Measurements from ENCODE around the gene WWP2. TPM values are rescaled to one million over a fixed set of nuclear protein-coding genes. Genes with fewer than 3 reads are reported as not detected.
"Not testable (repeated sequence)": the region's sequence is repeated elsewhere in the genome, so short reads cannot be mapped to it uniquely, and the experiment has no call there.

The WWP2 gene
- total RNA-seq, 4 donors from 2014 or later = 23.4 to 32.8 (median 29.6) TPM

- H3K9me3 ChIP-seq; H3K36me3 ChIP-seq; H3K27me3 ChIP-seq; H3K4me1 ChIP-seq; DNase-seq; intact Hi-C loops (cut with DNase I): not testable (repeated sequence)
- 72 to 77% methylated on average over 5 of the region's 68 CpGs for WGBS, 2 donors
- peak overlapping the region; percentile 36 to 74 (median 48) for H3K4me3 ChIP-seq
- peak overlapping the region in 3 of 4 donors; percentile 44 to 83 (median 61) for H3K27ac ChIP-seq
Measured at GRCh38 chr16:69964960-69965660, 203.0 kb downstream of the WWP2 start.

- WGBS, 2 donors = no CpG with 5 or more reads among the region's 24 CpGs
- Histone ChIP-seq H3K4me3 (peak overlapping the region in 3 of 4 donors; percentile 36 to 74 (median 49)), H3K27ac (peak overlapping the region in 2 of 4 donors; percentile 44 to 83)
- H3K4me1 ChIP-seq; intact Hi-C loops (cut with DNase I); H3K36me3 ChIP-seq; DNase-seq; H3K27me3 ChIP-seq; H3K9me3 ChIP-seq: not testable (repeated sequence)
Measured at GRCh38 chr16:69965661-69966054, 203.5 kb downstream of the WWP2 start.

- H3K27ac ChIP-seq; H3K4me3 ChIP-seq; H3K36me3 ChIP-seq; H3K27me3 ChIP-seq; intact Hi-C loops (cut with DNase I); DNase-seq; H3K4me1 ChIP-seq; H3K9me3 ChIP-seq: not testable (repeated sequence)
- WGBS, 2 donors = no CpG with 5 or more reads among the region's 5 CpGs
Measured at GRCh38 chr16:69967688-69968087, 205.6 kb downstream of the WWP2 start.

GRCh38 chr16:69968125-69968524 lies 206.0 kb downstream of the WWP2 start:
- intact Hi-C loops (cut with DNase I) = not testable (repeated sequence)

GRCh38 chr16:69969657-69970056 lies 207.5 kb downstream of the WWP2 start:
- H3K36me3 ChIP-seq; H3K27me3 ChIP-seq; DNase-seq; H3K27ac ChIP-seq; H3K4me1 ChIP-seq; H3K4me3 ChIP-seq; intact Hi-C loops (cut with DNase I); H3K9me3 ChIP-seq: not testable (repeated sequence)
- WGBS, 2 donors = no CpG with 5 or more reads among the region's 4 CpGs

More at GRCh38 chr16:69968125-69968524, 206.0 kb downstream of the WWP2 start:
- not testable (repeated sequence) for H3K27me3 ChIP-seq, H3K4me3 ChIP-seq, H3K27ac ChIP-seq, H3K4me1 ChIP-seq, DNase-seq, H3K9me3 ChIP-seq, H3K36me3 ChIP-seq
- no CpG with 5 or more reads among the region's 10 CpGs for WGBS, 2 donors

GRCh38 chr16:69972120-69972519 lies 210.0 kb downstream of the WWP2 start:
- H3K9me3 ChIP-seq; H3K4me1 ChIP-seq; H3K27me3 ChIP-seq; H3K4me3 ChIP-seq; intact Hi-C loops (cut with DNase I); H3K27ac ChIP-seq; DNase-seq; H3K36me3 ChIP-seq: not testable (repeated sequence)
- 88% methylated on average over 2 of the region's 7 CpGs; no CpG with 5 or more reads in 1 of the 2 donors for WGBS, 2 donors

- intact Hi-C loops (cut with DNase I); H3K27ac ChIP-seq; H3K4me1 ChIP-seq; H3K36me3 ChIP-seq; DNase-seq; H3K9me3 ChIP-seq; H3K4me3 ChIP-seq; H3K27me3 ChIP-seq: not testable (repeated sequence)
- WGBS, 2 donors = 93 to 100% methylated on average over 1 to 6 of the region's 8 CpGs
Measured at GRCh38 chr16:69972935-69973334, 210.8 kb downstream of the WWP2 start.

GRCh38 chr16:69985196-69985595 lies 223.1 kb downstream of the WWP2 start:
- H3K4me3 ChIP-seq; H3K9me3 ChIP-seq; DNase-seq; H3K27ac ChIP-seq; H3K27me3 ChIP-seq; intact Hi-C loops (cut with DNase I); H3K4me1 ChIP-seq: not testable (repeated sequence)
- peaks cover 0 to 37% (median 0%) of the 10 kb centered on the region in 3 donors for H3K36me3 ChIP-seq
- WGBS, 2 donors = 40 to 60% methylated on average over 1 of the region's 1 CpG

Small RNA genes lying within 50 kb of the gene (small RNA-seq; reads per million reads assigned to genes)
- gene AC026468.1 (0 reads per million in 4 donors), gene MIR140 (115 to 212 (median 177) reads per million in 4 donors), gene RF00091 (0 to 0.15 (median 0) reads per million in 4 donors)

Other genes with a start within 250 kb of the WWP2 start
- gene NFAT5, start 196.4 kb upstream of the WWP2 start, total RNA-seq = 10 to 100 TPM; 15.7 to 59.3 (median 30.1) TPM
- 100 to 1,000 TPM; 152 to 442 (median 247) TPM for gene NQO1, start 35.8 kb upstream of the WWP2 start, total RNA-seq
- 10 to 100 TPM; 34.4 to 55.1 (median 45.2) TPM for gene NOB1, start 7.4 kb upstream of the WWP2 start, total RNA-seq
- 1 to 10 TPM in 2 of 4 donors, under 1 TPM in 2; 0.45 to 1.3 (median 0.99) TPM for gene CLEC18A, start 189.0 kb downstream of the WWP2 start, total RNA-seq

Data from esophagus squamous epithelium (tissue), 5 donors.